GM19455 (cell line): Measurements from ENCODE around the gene AP1G1.
"Not testable (repeated sequence)": the region's sequence is repeated elsewhere in the genome, so short reads cannot be mapped to it uniquely, and the experiment has no call there.

Experiments used
- ATAC-seq: cut with Tn5 transposase; IDR thresholded peaks from one replicate; pipeline ENCODE4 v1.9.1; 2021; ENCODE audit not compliant: unreplicated experiment

Gene AP1G1

DNA sequence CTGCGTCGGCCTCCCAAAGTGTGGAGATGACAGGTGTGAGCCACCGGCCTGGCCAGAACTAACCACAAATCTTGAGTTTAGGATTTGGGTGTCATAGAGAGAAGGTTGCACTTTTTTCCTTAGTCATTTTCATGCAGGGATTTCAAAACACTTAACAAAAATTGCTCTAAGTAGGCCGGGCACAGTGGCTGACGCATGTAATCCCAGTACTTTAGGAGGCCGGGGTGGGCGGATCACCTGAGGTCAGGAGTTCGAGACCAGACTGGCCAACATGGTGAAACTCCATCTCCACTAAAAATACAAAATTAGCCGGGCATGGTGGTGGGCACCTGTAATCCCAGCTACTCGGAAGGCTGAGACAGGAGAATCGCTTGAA, 1.5 kb upstream of the AP1G1 start:
- not testable (repeated sequence) for ATAC-seq

DNA sequence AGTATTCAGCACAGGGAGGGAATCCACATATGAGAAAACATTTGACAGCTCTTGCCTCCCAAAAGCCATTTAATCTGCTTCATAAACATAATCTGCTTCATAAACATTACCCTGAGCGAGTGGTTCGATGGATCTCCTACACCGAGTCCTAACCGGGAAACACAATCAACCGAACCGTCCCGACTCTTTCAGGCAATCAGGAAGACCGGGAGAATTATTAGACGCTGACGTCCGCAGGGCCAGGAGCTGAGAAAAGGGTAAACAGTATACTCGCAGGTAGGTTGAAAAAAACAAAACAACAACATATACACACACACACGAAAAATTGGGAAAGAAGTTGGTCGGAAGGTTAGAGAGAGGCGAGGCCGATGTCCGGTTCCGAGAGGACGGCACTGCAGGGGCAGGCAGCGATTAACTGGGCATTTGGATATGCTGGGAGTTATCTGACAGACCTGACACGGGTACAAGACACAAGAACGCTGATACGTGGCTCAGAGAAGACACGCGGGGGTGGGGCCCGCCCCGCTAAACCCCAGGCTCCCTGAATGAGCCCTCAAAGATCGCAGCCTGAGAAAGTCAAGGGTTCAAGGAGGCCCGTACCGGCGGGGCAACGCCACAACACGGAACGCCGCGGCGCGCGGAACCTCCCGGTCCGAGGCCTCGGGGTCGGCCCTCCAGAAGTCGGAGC, 585 bp downstream of the AP1G1 start:
- peak; percentile 38 for ATAC-seq

DNA sequence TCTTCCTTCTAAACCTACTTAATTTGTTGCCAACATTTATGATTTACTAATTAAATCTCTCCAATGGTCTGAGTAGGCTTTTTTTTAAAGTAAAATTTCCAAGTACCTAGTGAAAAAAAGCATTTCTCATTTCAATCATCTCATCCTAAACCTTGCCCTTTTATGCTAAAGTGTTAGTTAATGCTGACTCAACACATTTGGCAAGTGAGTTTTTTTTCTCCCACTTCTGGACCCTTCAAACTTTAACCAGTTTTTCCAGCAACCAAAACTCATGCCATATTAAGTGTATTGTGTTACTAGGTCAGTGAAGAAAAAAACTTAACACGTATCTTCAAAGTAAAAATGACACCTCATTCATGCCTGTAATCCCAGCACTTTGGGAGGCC, 5.3 kb downstream of the AP1G1 start:
- ATAC-seq = no peak

DNA sequence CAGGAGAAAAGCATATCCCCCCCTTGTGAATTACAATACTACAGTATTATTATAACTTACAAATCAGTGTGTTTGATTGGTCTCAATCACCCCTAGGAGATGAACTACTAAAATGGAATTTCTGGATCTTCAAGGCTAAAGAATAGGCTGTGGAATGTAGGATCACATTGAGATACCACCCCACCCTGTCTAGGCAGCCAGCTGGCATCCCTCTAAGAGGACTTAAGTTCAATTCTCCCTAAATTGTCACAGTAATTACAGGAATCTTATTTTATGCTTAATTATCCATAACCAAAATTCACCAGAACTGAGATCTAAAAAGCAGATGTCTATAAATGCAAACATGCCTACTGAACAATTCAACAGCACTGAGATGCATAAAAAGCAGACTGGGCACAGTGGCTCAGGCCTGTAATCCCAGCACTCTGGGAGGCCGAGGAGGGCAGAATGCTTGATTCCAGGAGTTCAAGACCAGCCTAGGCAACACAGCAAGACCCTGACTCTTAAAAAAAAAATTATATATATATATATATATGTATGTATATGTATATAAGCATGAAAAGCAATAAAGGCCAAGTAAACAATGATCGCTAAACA, 12.0 kb downstream of the AP1G1 start:
- no peak for ATAC-seq

DNA sequence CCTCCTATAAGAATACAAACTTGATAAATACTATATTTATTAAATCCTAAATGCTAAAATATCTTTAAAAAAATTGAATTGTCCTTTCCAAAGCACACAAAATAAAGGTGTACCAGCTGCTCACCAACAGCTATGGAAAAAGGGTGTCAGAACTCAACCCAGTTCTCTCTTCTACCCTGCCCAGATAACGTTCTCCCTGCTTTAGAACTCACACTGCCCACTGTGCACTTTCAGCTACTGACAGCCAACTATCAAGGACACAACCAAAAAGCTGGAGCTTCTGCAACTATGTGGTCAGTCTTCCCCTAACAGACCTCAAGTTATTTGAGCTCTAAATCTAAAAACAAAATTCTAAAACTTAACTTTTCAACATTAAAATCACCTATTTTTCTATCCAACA, 13.7 kb downstream of the AP1G1 start:
- ATAC-seq = no peak

DNA sequence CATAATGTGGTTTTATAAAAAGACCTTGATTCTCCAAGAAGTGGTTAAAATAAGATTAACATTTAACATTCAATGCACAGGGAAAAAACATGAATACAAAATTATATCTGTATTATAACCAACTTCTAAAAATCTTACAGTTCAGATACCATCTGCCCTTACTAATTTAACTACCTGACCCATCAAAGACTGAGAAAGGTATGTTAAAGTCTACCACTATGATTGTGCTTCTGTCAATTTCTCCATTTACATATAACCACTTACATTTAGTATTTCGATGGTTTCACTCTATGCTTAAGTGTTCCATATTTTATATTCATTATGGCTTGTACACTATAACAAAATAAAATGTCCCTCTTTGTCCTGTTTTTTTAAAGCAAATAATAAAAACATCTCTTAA, 14.6 kb downstream of the AP1G1 start:
- ATAC-seq = no peak

DNA sequence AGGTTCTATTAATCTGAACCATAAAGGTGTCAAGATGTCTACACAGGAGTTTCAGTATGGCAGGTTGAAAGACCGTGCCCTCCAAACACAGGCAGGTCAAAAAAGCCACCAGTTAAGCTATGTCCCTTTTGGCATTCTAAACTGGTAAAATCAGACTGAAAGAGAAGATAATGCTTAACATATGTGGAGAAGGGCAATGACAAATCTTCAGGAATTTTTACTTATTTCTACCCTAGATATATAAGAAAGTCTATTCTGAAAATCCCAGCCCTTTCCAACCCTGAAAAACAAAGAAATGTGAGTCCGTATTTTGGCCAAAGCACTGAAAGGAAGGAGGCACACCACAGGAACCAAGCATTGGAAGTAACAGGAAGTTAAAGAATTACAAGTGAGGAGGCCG, 16.5 kb downstream of the AP1G1 start:
- no peak for ATAC-seq

DNA sequence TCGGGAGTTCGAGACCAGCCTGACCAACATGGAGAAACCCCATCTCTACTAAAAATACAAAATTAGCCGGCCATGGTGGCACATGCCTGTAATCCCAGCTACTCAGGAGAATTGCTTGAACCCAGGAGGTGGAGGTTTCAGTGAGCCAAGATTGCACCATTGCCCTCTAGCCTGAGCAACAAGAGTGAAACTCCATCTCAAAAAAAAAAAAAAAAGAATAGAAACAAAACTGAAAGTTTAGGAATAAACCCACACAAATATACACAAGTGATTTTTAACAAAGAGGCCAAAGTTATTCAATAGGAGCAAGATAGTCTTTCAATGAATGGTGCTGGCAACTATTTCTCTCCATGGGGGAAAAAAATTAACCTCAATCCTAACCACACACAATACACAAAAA, 18.3 kb downstream of the AP1G1 start:
- not testable (repeated sequence) for ATAC-seq

DNA sequence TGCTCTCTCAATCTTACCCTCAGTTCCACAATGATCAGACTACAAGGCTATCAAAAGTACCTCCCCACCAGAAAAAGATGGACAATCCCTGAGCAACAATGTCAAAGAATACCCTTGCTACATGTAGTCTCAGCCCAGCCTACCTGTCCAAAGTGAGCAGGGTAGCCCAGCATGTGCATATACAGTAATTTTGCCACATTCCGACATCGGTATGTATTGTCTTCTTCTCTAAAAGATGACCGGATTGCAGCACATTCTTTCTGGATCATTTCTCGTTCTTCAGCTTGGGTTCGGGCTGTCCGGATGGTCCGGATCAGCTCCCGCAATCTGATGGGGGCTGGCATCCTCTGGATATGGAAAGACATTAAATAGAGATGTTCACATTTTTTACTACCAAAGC, 19.5 kb downstream of the AP1G1 start:
- ATAC-seq = no peak

DNA sequence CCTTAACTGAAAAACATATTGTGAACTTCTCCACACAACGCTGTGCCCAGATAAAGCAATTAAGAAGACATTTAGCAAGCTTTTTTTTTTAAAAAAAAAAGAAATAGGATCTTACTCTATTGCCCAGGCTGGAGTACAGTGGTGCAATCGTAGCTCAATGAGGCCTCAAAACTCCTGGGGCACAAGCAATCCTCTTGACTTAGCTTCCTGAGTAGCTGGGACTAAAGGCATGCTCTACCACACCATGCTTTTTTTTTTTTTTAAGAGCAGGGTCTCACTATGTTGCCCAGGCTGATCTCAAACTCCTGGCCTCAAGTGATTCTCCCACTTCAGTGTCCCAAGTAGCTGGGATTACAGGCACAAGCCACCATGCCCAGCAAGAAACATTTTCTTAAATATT, 20.1 kb downstream of the AP1G1 start:
- no peak for ATAC-seq

DNA sequence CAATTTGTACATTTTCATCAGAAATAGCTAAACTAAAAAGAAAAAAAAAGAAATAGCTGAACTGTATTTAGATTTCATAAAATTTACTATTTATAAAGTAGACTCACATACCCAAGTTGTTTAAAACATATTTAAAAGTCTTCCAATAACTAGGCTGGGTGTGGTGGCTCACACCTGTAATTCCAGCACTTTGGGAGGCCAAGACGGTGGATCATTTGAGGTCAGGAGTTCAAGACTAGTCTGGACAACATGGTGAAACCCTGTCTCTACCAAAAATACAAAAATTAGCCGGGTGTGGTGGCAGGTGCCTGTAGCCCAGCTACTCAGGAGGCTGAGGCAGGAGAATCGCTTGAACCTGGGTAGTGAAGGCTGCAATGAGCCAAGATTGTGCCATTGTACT, 23.5 kb downstream of the AP1G1 start:
- not testable (repeated sequence) for ATAC-seq

DNA sequence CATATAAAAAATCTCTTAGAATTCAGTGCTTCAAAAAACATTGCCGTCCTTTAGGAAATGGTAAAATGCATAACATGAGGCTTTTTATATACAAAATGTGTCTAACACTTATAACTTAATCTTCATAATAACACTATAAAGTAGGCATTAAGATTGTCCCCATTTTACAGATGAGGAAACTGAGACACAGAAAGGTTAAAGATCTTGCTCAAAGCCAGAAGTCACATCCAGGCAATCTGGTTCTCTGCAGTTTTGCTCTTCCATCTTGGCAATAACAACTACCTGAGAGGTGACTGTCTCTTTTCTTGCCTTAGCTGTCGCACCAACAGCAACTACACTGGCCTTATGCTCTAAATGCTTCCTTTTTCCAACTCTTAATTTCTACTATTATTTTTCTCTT, 24.5 kb downstream of the AP1G1 start:
- ATAC-seq = no peak

DNA sequence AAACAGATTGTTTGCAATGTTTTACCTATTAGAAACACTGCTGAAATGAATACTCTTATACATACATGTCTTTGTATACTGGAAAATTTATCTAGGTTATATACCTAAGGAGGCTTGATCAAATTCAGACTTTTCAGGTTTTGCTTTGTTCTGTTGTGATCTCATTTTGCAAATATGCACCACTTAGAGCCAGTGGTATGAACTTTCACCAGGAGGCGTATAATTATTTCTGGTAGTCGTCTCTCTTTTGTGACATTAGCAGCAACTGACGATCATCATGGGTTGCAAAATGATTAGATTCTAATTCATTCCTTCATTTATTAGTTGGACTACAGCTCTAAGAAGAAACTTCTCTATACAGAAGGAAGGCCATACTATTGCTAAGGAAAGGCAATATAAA, 26.9 kb downstream of the AP1G1 start:
- ATAC-seq = no peak

DNA sequence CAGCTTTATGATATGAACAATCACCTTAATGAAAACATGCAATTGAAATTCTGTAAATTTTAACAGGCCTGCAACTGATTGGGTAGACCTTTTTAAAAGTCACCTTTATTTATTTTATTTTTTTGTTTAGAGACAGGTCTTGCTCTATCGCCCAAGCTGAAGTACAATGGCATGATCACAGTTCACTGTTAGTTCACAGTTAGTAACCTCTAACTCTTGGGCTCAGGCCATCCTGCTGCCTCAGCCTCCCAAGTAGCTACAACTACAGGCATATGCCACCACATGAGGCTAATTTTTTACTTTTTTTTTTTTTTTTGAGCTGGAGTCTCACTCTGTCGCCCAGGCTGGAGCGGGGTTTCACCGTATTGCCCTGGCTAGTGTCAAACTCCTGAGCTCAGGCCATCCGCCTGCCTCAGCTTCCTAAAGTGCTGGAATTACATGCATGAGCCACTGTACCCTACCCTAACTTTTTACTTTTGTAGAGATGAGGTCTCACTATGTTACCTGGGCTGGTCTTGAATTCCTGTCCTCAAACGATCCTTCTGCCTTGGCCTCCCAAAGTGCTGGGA, 28.0 kb downstream of the AP1G1 start:
- ATAC-seq = no peak

DNA sequence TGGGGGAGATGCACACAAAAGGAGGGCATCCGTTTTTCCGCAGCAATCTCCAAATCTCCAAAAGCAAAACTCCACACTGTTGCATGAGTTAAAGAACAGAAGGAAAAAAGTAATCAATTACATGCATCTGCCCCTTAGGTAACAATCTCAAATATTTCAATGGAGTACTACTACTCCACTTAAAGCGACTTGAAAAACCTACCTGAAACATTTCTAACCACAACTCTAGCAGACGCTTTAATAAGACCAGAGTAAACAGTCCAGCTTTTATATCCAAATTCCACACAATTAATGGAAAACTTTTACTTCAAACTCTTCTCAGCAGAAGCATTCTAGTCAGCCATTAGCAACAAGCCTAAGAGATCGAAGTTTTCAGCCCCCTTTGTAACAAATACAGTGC, 29.9 kb downstream of the AP1G1 start:
- no peak for ATAC-seq

DNA sequence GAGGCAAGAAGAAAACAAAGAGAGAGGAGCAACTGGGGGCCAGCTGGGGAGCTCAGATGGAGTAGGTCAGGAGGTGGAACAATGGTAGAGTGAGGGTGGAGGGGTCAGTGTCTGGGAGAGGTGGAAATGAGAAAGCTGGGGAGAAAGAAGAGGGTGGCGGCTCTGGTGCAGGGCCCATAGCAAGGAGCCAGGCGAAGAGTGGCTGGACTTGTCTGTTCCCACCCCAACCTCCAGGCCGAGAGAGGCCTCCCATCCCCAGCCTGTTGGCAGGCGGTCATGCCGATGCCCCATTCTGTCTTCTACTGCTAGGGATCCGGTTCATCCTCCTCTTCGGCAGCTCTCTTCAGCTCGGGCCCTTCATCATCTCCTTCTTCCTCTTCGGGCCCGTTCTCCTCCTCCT, 31.3 kb downstream of the AP1G1 start:
- ATAC-seq = no peak

DNA sequence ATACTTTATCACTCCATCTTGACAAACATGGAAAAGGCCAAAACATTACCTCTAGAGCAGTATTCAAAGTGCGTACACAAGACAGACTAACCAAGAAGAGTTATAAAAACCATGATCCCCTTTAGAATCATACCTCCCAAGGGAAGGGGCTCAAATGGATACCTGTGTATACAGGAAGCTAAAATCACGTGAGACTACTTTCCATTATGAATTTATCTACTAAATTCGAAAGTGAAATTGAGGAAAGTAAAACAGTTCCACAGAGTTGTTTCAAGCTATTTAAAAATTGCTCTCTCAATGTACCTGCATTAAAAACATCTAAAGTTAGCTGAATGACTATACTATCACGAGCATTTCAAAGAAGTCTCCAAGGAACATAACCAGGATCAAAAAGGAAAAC, 32.7 kb downstream of the AP1G1 start:
- no peak for ATAC-seq

DNA sequence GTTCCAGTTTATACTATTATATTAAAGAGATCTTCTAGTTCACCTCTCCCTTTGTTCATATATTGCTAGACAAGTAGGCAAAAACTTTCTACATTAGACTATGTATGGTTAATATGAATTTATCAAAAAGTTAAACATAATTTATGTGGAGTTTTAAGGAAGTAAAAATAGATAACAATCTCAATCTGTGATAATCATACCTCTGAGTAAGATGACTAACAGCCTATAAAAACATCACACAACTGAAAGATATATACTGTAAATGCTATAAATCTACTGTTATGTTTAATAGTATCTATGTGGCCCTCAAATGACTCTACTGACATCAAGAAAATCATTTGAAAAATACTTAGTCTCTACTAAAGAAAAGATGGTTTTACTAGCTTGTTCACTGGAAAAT, 37.1 kb downstream of the AP1G1 start:
- no peak for ATAC-seq

DNA sequence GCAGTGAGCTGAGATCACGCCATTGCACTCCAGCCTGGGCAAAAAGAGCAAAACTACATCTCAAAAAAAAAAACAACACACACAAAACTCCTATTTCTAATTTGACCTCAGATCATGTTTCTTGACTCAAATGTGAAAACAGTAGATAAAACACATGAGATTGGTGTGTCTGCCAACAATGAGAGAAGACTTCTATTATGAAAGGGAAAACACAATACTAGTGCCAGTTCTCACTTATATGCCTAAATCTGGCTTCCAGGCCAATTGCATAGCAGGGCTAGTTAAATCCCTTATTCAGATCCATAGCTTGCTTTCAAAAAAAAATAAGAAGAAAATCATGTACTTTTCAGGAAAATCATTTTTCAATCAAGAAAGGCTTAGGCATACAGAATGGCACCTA, 39.4 kb downstream of the AP1G1 start:
- ATAC-seq = no peak

DNA sequence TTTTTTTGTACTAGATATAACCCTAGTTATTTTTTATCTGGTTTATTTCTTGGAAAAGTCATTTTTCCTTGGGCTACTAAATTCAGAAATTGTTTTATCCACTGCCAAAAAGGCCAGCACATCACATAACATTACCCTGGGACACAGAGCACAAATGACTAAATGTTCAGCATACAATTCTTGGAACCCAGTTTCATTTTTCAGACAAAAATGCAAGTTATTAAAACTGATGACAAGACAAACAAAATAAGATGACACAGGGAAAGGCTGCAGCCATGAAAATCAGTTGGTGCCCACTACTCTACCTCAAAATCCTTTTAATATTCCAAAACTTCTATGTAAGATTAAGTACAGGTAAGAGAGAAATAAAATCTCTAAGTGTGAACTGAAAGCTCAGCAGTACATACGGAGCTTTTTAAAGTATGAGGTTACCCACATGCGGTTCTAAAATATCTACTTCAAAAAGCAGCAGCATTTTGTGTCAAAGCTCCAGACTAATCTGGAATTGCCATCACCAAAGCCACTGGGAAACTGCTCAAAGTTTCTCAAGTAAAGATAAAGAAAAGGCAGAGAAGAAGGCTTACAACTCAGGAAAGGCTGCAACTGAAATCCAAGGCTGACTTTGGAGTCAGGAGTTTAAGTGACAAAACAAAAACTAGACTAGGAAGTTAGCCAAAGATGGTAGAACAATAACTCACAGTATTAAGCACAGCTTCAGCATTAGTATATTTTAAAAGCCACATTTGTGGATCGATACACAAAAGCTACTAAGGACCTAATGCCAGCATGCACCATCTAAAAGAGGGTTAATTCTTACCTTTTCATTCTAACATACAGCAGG, 41.4 kb downstream of the AP1G1 start:
- ATAC-seq = no peak

DNA sequence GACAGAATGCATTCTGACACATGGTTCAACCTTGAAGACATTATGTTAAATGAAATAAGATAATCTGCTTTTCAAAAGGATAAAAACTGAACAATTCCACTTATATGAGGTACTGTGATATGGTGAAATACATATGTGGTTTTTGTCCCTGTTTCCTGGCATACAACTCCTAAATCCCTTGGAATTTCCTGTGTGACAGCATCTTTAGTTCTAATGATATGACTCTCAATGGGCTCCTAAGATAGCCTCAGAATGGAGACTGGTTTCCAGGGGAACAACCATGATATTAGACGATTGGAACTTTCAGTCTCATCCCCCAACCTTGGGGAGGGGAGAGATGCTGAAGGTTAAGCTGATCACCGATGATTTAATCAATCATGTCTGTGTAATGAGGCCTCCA, 46.4 kb downstream of the AP1G1 start:
- ATAC-seq = no peak

DNA sequence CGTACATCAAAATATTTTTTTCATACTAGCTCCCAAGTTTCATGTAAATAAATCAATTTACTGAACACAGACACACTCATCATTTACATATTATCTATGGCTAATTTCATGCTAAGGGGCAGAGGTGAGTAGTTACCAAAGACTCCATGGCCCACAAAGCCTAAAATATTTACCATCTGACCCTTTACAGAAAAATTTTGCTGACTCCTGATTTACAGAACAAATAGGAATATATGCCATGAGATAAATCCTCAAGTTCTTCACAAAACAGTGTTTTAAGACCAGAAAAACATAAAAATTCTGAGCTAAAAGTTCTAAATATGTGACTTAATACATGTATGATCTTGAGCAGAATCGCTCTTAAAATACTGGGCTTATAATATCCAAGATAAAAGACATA, 47.5 kb downstream of the AP1G1 start:
- ATAC-seq = no peak
